ENCODE data around the gene TMPRSS11A. TPM values are rescaled to one million over a fixed set of nuclear protein-coding genes. Genes with fewer than 3 reads are reported as not detected.

Gene TMPRSS11A
- total and polyA plus RNA-seq, 2 donors (not counting 3 experiments of a cell fraction or from before 2014, with no cell fraction given): not detected

DNA sequence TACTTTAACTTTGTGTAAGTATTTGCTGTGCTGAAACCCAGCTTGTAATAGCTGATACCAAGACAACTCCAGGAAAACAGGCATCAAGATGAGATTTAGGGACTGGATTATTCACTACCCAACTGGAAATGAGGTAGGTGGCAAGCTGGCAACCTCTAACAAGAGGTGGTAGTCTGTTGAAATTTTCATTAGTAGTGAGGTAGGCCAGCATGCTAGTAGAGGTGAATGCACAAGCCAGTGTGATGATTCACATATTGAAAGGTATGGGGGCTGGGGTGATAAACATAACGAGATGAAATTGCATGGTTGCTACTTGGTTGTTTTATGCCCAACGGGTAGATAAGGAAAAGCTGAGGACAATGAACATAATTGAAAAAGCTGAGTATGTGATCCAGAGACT lies 71.0 kb downstream of the TMPRSS11A start:
- no TSS peak for BruUV-seq (replicated peaks)
- Histone ChIP-seq H3K4me1 (ENCODE audit: control insufficient read depth, extremely low read depth, insufficient read depth, low read length) (no peaks in the 10 kb centered on the region), H3K9me3 (replicated peaks; ENCODE audit: control insufficient read depth, insufficient read depth, low read length) (no peaks in the 10 kb centered on the region), H3K79me2 (ENCODE audit: control insufficient read depth, insufficient read depth, low read length) (no peaks in the 10 kb centered on the region), H3K27ac (ENCODE audit: insufficient read depth, low read depth, low read length) (no peak overlapping the region), H3K9me1 (replicated peaks; ENCODE audit: control insufficient read depth, extremely low read depth, insufficient read depth, low read length) (no peaks in the 10 kb centered on the region), H3K36me3 (ENCODE audit: control insufficient read depth in 2 of 2, extremely low read depth in 1 of 2, insufficient read depth in 2 of 2, low read length in 2 of 2) (no peaks in the 10 kb centered on the region), H3K27me3 (ENCODE audit: control insufficient read depth in 2 of 2, insufficient read depth in 2 of 2, low read length in 2 of 2) (no peaks in the 10 kb centered on the region), H3K4me3 (replicated peaks in 1 of 3; ENCODE audit: insufficient read depth in 1 of 3, low read depth in 1 of 3, low read length in 3 of 3) (no peak overlapping the region), H4K20me1 (replicated peaks; ENCODE audit: control insufficient read depth, extremely low read depth, insufficient read depth, low read length) (no peaks in the 10 kb centered on the region), H2AFZ (ENCODE audit: low read depth, low read length) (no peak overlapping the region), H3K4me2 (ENCODE audit: insufficient read depth, low read length) (no peak overlapping the region), H3K9ac (replicated peaks; ENCODE audit: extremely low read depth, insufficient read depth, low read length) (no peak overlapping the region)
- TF ChIP-seq, protein P1, sequence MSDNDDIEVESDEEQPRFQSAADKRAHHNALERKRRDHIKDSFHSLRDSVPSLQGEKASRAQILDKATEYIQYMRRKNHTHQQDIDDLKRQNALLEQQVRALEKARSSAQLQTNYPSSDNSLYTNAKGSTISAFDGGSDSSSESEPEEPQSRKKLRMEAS (IDR thresholded peaks at IDR 0.05; ENCODE audit: insufficient read depth, insufficient read length): no peak
- TF ChIP-seq POLR2AphosphoS5 (IDR thresholded peaks at IDR 0.05; ENCODE audit: insufficient read depth, low read depth, low read length) (no peak), EZH2 (IDR thresholded peaks at IDR 0.05; ENCODE audit: borderline replicate concordance, low read depth, low read length, severe bottlenecking) (no peak), FOS (IDR thresholded peaks at IDR 0.05; ENCODE audit: borderline replicate concordance, insufficient read depth, low read length) (no peak), JUN (IDR thresholded peaks at IDR 0.05; ENCODE audit: borderline replicate concordance, insufficient read depth, insufficient read length, low read depth) (no peak), GATA2 (IDR thresholded peaks at IDR 0.05; ENCODE audit: insufficient read depth, insufficient read length, low read depth, low read length) (no peak), POLR2A (IDR thresholded peaks at IDR 0.05; ENCODE audit: low read depth, low read length) (no peak), MYC (IDR thresholded peaks at IDR 0.05; ENCODE audit: low read depth, low read length) (no peak)
- TF ChIP-seq, protein P2, sequence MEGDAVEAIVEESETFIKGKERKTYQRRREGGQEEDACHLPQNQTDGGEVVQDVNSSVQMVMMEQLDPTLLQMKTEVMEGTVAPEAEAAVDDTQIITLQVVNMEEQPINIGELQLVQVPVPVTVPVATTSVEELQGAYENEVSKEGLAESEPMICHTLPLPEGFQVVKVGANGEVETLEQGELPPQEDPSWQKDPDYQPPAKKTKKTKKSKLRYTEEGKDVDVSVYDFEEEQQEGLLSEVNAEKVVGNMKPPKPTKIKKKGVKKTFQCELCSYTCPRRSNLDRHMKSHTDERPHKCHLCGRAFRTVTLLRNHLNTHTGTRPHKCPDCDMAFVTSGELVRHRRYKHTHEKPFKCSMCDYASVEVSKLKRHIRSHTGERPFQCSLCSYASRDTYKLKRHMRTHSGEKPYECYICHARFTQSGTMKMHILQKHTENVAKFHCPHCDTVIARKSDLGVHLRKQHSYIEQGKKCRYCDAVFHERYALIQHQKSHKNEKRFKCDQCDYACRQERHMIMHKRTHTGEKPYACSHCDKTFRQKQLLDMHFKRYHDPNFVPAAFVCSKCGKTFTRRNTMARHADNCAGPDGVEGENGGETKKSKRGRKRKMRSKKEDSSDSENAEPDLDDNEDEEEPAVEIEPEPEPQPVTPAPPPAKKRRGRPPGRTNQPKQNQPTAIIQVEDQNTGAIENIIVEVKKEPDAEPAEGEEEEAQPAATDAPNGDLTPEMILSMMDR (IDR thresholded peaks at IDR 0.05; ENCODE audit: extremely low read depth in 1 of 2, insufficient read depth in 1 of 2, low read depth in 1 of 2, low read length in 2 of 2): no peak
- intact Hi-C loops (cut with micrococcal nuclease): no loop called here
- no peak for FAIRE-seq
- no peak for DNase-seq (ENCODE audit: low read depth, low spot score)
- POLR2A ChIA-PET: no interaction called here
- dilution Hi-C loops (cut with MboI; ENCODE audit: extremely low pct_ligation_motif_present, low sequenced_read_pairs): no loop called here
- CTCF ChIA-PET: interaction anchor here (0.9 to 1.0 kb wide), 2 partner anchors 17 to 20 kb away, joined by 3 read pairs; no protein-coding TSS in a partner anchor

All from endothelial cell of umbilical vein (primary cell).